Measurements from ENCODE around the gene UBXN10. TPM values are rescaled to one million over a fixed set of nuclear protein-coding genes. Genes with fewer than 3 reads are reported as not detected.
"Not testable (repeated sequence)": the region's sequence is repeated elsewhere in the genome, so short reads cannot be mapped to it uniquely, and the experiment has no call there.

UBXN10 gene
- total RNA-seq, 1 donor from 2014 or later: 0.49 TPM

DNA sequence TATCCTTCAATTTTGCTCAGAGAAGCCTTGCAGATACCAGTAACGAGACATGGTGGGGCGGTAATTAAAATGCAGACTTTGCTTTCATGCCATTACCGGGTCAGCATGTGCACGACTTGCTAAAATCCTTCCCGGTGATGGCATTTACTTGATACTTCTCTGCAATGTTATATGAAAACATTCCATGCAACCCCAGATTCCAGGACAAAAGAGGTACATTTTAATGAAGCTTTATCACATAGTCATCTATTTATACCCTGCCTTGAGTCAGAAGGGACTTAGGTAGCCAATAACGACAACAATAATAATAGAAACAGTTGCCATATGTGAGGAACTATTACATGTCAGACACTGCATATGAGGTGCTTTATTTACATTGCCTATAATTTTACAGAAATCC lies 29.8 kb downstream of the UBXN10 start:
- Mint-ChIP-seq H3K27ac (ENCODE audit: unreplicated experiment) (no peak overlapping the region), H3K36me3 (ENCODE audit: unreplicated experiment) (no peaks in the 10 kb centered on the region), H3K4me3 (ENCODE audit: unreplicated experiment) (no peak overlapping the region), H3K27me3 (ENCODE audit: unreplicated experiment) (peaks cover 4% of the 10 kb centered on the region), H3K4me1 (ENCODE audit: low read depth, unreplicated experiment) (peaks cover 19% of the 10 kb centered on the region), H3K9me3 (ENCODE audit: unreplicated experiment) (no peaks in the 10 kb centered on the region)
- no peak for DNase-seq
- no peak for TF ChIP-seq CTCF (IDR thresholded peaks at IDR 0.05; ENCODE audit: partially characterized antibody, unreplicated experiment)

DNA sequence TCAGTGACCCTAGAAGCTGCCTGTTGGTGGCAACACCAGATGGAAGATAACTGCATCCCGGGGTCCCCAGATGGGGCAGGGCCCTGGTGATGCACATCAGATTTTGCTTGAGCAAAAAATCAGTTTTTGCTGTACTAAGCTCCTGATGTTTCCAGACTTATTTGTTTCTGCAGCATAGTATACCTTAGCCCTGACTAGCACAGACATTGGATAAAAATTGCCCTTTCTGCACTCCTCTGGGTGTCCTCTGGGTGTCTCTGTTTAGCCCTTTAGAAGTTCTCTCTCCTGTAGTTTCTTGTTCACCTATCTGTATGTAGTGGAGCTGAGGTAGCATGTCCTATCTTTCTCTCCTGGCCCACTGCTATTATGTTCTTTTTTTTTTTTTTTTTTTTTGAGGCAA lies 30.7 kb downstream of the UBXN10 start:
- peaks cover 4% of the 10 kb centered on the region for H3K27me3 Mint-ChIP-seq (ENCODE audit: unreplicated experiment)
- no peaks in the 10 kb centered on the region for H3K36me3 Mint-ChIP-seq (ENCODE audit: unreplicated experiment)
- no peaks in the 10 kb centered on the region for H3K9me3 Mint-ChIP-seq (ENCODE audit: unreplicated experiment)
- no peak for DNase-seq
- H3K4me3 Mint-ChIP-seq (ENCODE audit: unreplicated experiment): no peak overlapping the region
- no peak overlapping the region for H3K27ac Mint-ChIP-seq (ENCODE audit: unreplicated experiment)
- peak; percentile 21 for TF ChIP-seq CTCF (IDR thresholded peaks at IDR 0.05; ENCODE audit: partially characterized antibody, unreplicated experiment)
- peaks cover 19% of the 10 kb centered on the region for H3K4me1 Mint-ChIP-seq (ENCODE audit: low read depth, unreplicated experiment)

GRCh38 chr1:20219053-20219452 lies 33.2 kb downstream of the UBXN10 start:
- not testable (repeated sequence) for H3K27me3 Mint-ChIP-seq (ENCODE audit: unreplicated experiment); H3K27ac Mint-ChIP-seq (ENCODE audit: unreplicated experiment); H3K4me3 Mint-ChIP-seq (ENCODE audit: unreplicated experiment); H3K36me3 Mint-ChIP-seq (ENCODE audit: unreplicated experiment); H3K9me3 Mint-ChIP-seq (ENCODE audit: unreplicated experiment); DNase-seq
- peaks cover 11% of the 10 kb centered on the region for H3K4me1 Mint-ChIP-seq (ENCODE audit: low read depth, unreplicated experiment)

DNA sequence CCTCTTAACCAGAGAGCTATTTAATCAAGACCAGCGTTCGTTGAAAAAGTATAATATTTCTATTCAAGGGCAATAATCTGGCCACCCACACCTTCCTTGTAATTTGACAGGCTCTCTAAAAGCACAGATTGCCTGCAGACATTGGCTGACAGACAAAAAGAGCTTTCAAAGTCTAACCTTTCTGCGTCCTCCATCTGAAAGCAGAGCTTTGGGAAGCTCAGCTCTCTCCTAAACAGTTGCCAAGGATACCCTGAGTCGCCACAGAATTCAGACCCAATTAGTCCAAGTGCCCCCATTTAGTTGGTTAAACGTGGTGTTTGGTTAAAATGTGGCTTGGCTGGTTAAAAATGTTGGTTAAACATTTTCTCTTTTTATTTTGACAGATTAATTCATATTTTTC lies 34.1 kb downstream of the UBXN10 start:
- no peak overlapping the region for H3K27ac Mint-ChIP-seq (ENCODE audit: unreplicated experiment)
- H3K4me3 Mint-ChIP-seq (ENCODE audit: unreplicated experiment): no peak overlapping the region
- H3K4me1 Mint-ChIP-seq (ENCODE audit: low read depth, unreplicated experiment): peaks cover 8% of the 10 kb centered on the region
- no peaks in the 10 kb centered on the region for H3K27me3 Mint-ChIP-seq (ENCODE audit: unreplicated experiment)
- no peak for DNase-seq
- no peaks in the 10 kb centered on the region for H3K36me3 Mint-ChIP-seq (ENCODE audit: unreplicated experiment)
- H3K9me3 Mint-ChIP-seq (ENCODE audit: unreplicated experiment): no peaks in the 10 kb centered on the region
- no peak for TF ChIP-seq CTCF (IDR thresholded peaks at IDR 0.05; ENCODE audit: partially characterized antibody, unreplicated experiment)

GRCh38 chr1:20223106-20223505 lies 37.2 kb downstream of the UBXN10 start:
- Mint-ChIP-seq H3K9me3 (ENCODE audit: unreplicated experiment) (peaks cover 1% of the 10 kb centered on the region), H3K27ac (ENCODE audit: unreplicated experiment) (no peak overlapping the region), H3K36me3 (ENCODE audit: unreplicated experiment) (no peaks in the 10 kb centered on the region), H3K4me3 (ENCODE audit: unreplicated experiment) (no peak overlapping the region), H3K4me1 (ENCODE audit: low read depth, unreplicated experiment) (peaks cover 8% of the 10 kb centered on the region), H3K27me3 (ENCODE audit: unreplicated experiment) (peaks cover 3% of the 10 kb centered on the region)
- no peak for TF ChIP-seq CTCF (IDR thresholded peaks at IDR 0.05; ENCODE audit: partially characterized antibody, unreplicated experiment)
- no peak for DNase-seq
